DOHH2 (cell line): ENCODE data around the gene PARD6A.

Experiments used
- CTCF ChIP-seq: fragments of 200-600 bp; sonication (generic); IDR thresholded peaks from one replicate; pipeline ENCODE4 v1.5.1; 2014; ENCODE audit warnings: antibody characterized with exemption, mild to moderate bottlenecking, low read depth, low read length; ENCODE audit not compliant: poor library complexity, severe bottlenecking
- EZH2phosphoT487 ChIP-seq: fragments of 200-600 bp; sonication (generic); IDR thresholded peaks from 2 replicates; pipeline ENCODE4 v1.6.1; 2017; ENCODE audit warnings: borderline replicate concordance, mild to moderate bottlenecking, antibody characterized with exemption, low read length, moderate library complexity, mixed read lengths

- TF ChIP-seq CTCF: no peak
- TF ChIP-seq EZH2phosphoT487: no peak
Observed at GRCh38 chr16:67651847-67652246, 8.9 kb upstream of the PARD6A start.
